NCI-H460 (cell line): ENCODE data around the gene AIFM2. TPM values are rescaled to one million over a fixed set of nuclear protein-coding genes. Genes with fewer than 3 reads are reported as not detected.

ENCODE experiments used
- DNase-seq: peaks from one replicate; pipeline ENCODE4 v3.0.0-alpha.2; 2016; ENCODE audit warnings: low read depth; ENCODE audit errors: extremely low read depth
- total RNA-seq: library from RNA; depleted of rRNA; stranded (reverse); fragments of >200 nt; shearing (Covaris generic); gene quantifications from 2 replicates; pipeline ENCODE4 v1.2.3, GENCODE V29; 2014; rRNA removed

AIFM2 gene
- total RNA-seq, 1 experiment from 2014 or later, result 40.6 TPM

DNA sequence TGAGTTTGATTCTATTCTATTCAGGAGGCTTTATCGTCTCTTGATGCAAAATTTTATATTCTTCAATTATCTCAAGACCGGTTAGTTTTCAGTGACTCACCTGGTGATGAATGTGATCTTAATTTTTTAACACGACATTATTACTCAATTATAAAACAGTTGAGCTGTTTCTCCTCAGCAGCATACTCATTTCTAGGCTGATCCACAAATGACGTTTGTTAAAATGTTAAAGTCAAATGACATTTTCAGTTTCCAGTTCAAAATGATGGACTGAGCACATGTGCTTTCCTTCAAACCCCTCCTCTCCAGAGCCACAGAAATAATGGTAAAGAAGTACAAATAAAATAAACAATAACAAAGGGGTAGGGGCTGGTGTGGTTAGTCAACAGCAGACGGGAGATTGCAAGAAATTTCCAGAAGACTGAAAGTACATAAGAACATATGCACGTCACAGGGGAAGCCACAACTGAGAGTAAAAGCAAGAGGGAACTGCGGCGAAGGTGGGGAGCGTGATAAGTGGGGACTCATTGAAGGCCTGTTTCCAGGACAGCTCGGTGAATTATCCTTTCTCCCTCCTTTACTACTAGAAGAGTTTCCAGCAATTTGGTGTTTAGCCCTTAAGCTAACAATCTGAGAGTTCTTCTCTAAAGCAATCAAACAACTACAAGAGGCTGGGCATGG lies 69.1 kb downstream of the AIFM2 start:
- no peak for DNase-seq

Other genes starting within 250 kb of the AIFM2 start
- 25.7 and 28.0 TPM in 2 replicates for gene MACROH2A2, start 80.0 kb downstream of the AIFM2 start, total RNA-seq
- gene TYSND1, start 13.9 kb upstream of the AIFM2 start, total RNA-seq, result 23.1 and 26.4 TPM in 2 replicates
- 74.7 and 82.9 TPM in 2 replicates for gene SAR1A, start 37.7 kb upstream of the AIFM2 start, total RNA-seq
- 389 and 397 TPM in 2 replicates for gene PPA1, start 100.6 kb upstream of the AIFM2 start, total RNA-seq
- gene NPFFR1, start 151.2 kb upstream of the AIFM2 start, total RNA-seq, result not detected in 2 replicates
- 8.2 and 11.0 TPM in 2 replicates for gene LRRC20, start 249.8 kb upstream of the AIFM2 start, total RNA-seq